Activated effector memory CD4-positive, alpha-beta T cell treated with anti-CD3 and anti-CD28 coated beads, Interleukin-2, amount 50 U/mL, for 16 hours (primary cell): Measurements from ENCODE around the gene DBF4B.

Experiments used
- DNase-seq: peaks from one replicate; pipeline ENCODE4 v3.0.0-alpha.2; 2020

Gene DBF4B

GRCh38 chr17:44779211-44780025, 71.0 kb downstream of the DBF4B start:
- DNase-seq: peak; percentile 94

GRCh38 chr17:44780161-44780560, 71.7 kb downstream of the DBF4B start:
- DNase-seq: peak; percentile 60

GRCh38 chr17:44780845-44781480, 72.5 kb downstream of the DBF4B start:
- peak; percentile 59 for DNase-seq

- DNase-seq: peak; percentile 45
Observed at GRCh38 chr17:44781551-44782325, 73.3 kb downstream of the DBF4B start.

GRCh38 chr17:44782326-44782850, 73.9 kb downstream of the DBF4B start:
- peak; percentile 39 for DNase-seq

GRCh38 chr17:44785921-44786320, 77.5 kb downstream of the DBF4B start:
- DNase-seq: peak; percentile 50

- peak; percentile 49 for DNase-seq
Observed at GRCh38 chr17:44786551-44787081, 78.2 kb downstream of the DBF4B start.

GRCh38 chr17:44787271-44787940, 78.9 kb downstream of the DBF4B start:
- DNase-seq: no peak

GRCh38 chr17:44788139-44788538, 79.7 kb downstream of the DBF4B start:
- DNase-seq: no peak

- no peak for DNase-seq
Observed at GRCh38 chr17:44792276-44792675, 83.8 kb downstream of the DBF4B start.

- DNase-seq: no peak
Observed at GRCh38 chr17:44793885-44794842, 85.7 kb downstream of the DBF4B start.

GRCh38 chr17:44794851-44795413, 86.5 kb downstream of the DBF4B start:
- DNase-seq: no peak

- no peak for DNase-seq
Observed at GRCh38 chr17:44795421-44795820, 87.0 kb downstream of the DBF4B start.

- DNase-seq: no peak
Observed at GRCh38 chr17:44795928-44796327, 87.5 kb downstream of the DBF4B start.

- DNase-seq: no peak
Observed at GRCh38 chr17:44796731-44797130, 88.3 kb downstream of the DBF4B start.

GRCh38 chr17:44797802-44798201, 89.3 kb downstream of the DBF4B start:
- no peak for DNase-seq

GRCh38 chr17:44798356-44798755, 89.9 kb downstream of the DBF4B start:
- no peak for DNase-seq
